GM12892 (cell line): ENCODE results near the gene TAC3.

Source experiments
- POLR2A ChIP-seq: IDR thresholded peaks from 2 replicates; pipeline ENCODE4 v1.6.1; 2011; ENCODE audit warnings: low read depth, low read length, control low read depth
- POLR2AphosphoS5 ChIP-seq: IDR thresholded peaks from 2 replicates; pipeline ENCODE4 v1.6.1; 2011; ENCODE audit warnings: low read depth, low read length, control low read depth
- TAF1 ChIP-seq: IDR thresholded peaks from 2 replicates; pipeline ENCODE4 v1.6.1; 2011; ENCODE audit warnings: low read depth, mild to moderate bottlenecking, control low read depth, low read length, borderline replicate concordance

GRCh38 chr12:57046947-57047890 lies 30.9 kb upstream of the TAC3 start:
- TF ChIP-seq POLR2AphosphoS5 (no peak), POLR2A (no peak), TAF1 (no peak)
